IMR-90 (cell line): ENCODE data around the gene FAT2. TPM values are rescaled to one million over a fixed set of nuclear protein-coding genes. Genes with fewer than 3 reads are reported as not detected.

Source experiments
- ATAC-seq: fragments of 200-7000 bp; cut with Tn5 transposase; 2 replicates; pipeline ENCODE4 v1.9.1; 2020; ENCODE audit warnings: low read depth, mild to moderate bottlenecking, moderate library complexity
- BruUV-seq: library from RNA; stranded (reverse); fragments of 400-500 nt; replicated peaks from 2 replicates; lab custom pipeline; 2021; lab: Mats Ljungman, UMichigan
- CTCF ChIA-PET: fragments of 300-600 bp; formaldehyde crosslinking; extraction: SDS; loops from one replicate; lab custom pipeline; 2021; ENCODE audit warnings: antibody characterized with exemption; lab: Yijun Ruan, JAX
- POLR2A ChIA-PET: fragments of 300-600 bp; sonication (Branson Sonifier 250); formaldehyde crosslinking; loops from one replicate; lab custom pipeline; 2022; ENCODE audit warnings: antibody characterized with exemption; ENCODE audit not compliant: unreplicated experiment; lab: Charles Lee
- DNase-seq: peaks from one replicate; pipeline ENCODE4 v3.0.0; 2013
- H2AFZ ChIP-seq: replicated peaks from 2 replicates; pipeline ENCODE3; 2013; ENCODE audit warnings: low read length, mild to moderate bottlenecking; ENCODE audit not compliant: poor library complexity
- H2AK5ac ChIP-seq: 2 replicates; pipeline ENCODE4 v1.6.1; 2013; ENCODE audit warnings: low read depth, low read length, inconsistent platforms
- H2AK9ac ChIP-seq: replicated peaks from 2 replicates; pipeline ENCODE3; 2013; ENCODE audit warnings: mild to moderate bottlenecking, low read depth, low read length, moderate library complexity; ENCODE audit not compliant: poor library complexity
- H2BK120ac ChIP-seq: 2 replicates; pipeline ENCODE4 v1.6.1; 2013; ENCODE audit warnings: low read depth, low read length, inconsistent platforms
- H2BK15ac ChIP-seq: 3 replicates; pipeline ENCODE4 v1.6.1; 2013; ENCODE audit warnings: low read depth, low read length, inconsistent platforms
- H2BK20ac ChIP-seq: 2 replicates; pipeline ENCODE4 v1.6.1; 2013; ENCODE audit warnings: low read depth, mild to moderate bottlenecking, inconsistent platforms, low read length, moderate library complexity
- H2BK5ac ChIP-seq: 2 replicates; pipeline ENCODE4 v1.6.1; 2013; ENCODE audit warnings: mild to moderate bottlenecking, low read depth, low read length, inconsistent platforms; ENCODE audit not compliant: poor library complexity, severe bottlenecking
- H3K14ac ChIP-seq: replicated peaks from 2 replicates; pipeline ENCODE4 v1.6.1; 2013; ENCODE audit warnings: low read depth, low read length, inconsistent platforms
- H3K18ac ChIP-seq: 2 replicates; pipeline ENCODE4 v1.6.1; 2013; ENCODE audit warnings: low read depth, low read length, control low read depth
- H3K23ac ChIP-seq: 2 replicates; pipeline ENCODE4 v1.6.1; 2013; ENCODE audit warnings: low read depth, low read length, inconsistent platforms
- H3K27ac ChIP-seq: 2 replicates; pipeline ENCODE4 v1.5.1; 2013; ENCODE audit warnings: mild to moderate bottlenecking, control low read depth, low read length; ENCODE audit not compliant: insufficient read depth
- H3K27me3 ChIP-seq: 2 replicates; pipeline ENCODE4 v1.6.1; 2013; ENCODE audit warnings: low read length; ENCODE audit not compliant: control insufficient read depth, insufficient read depth
- H3K36me3 ChIP-seq: 2 replicates; pipeline ENCODE4 v1.6.1; 2013; ENCODE audit warnings: low read length, mixed read lengths; ENCODE audit not compliant: control insufficient read depth, insufficient read depth
- H3K4ac ChIP-seq: 2 replicates; pipeline ENCODE4 v1.6.1; 2013; ENCODE audit warnings: low read depth, low read length, inconsistent platforms
- H3K4me1 ChIP-seq: 2 replicates; pipeline ENCODE4 v1.6.1; 2013; ENCODE audit warnings: low read length, mixed read lengths; ENCODE audit not compliant: control insufficient read depth, insufficient read depth
- H3K4me2 ChIP-seq: 2 replicates; pipeline ENCODE4 v1.6.1; 2013; ENCODE audit warnings: low read depth, mild to moderate bottlenecking, control low read depth, low read length, moderate library complexity
- H3K4me3 ChIP-seq: 2 replicates; pipeline ENCODE4 v1.5.1; 2013; ENCODE audit warnings: low read depth, mild to moderate bottlenecking, control low read depth, low read length, moderate library complexity; ENCODE audit not compliant: insufficient read depth
- H3K56ac ChIP-seq: 2 replicates; pipeline ENCODE4 v1.6.1; 2013; ENCODE audit warnings: low read length, inconsistent platforms; ENCODE audit not compliant: insufficient read depth; ENCODE audit errors: extremely low read depth
- H3K79me1 ChIP-seq, 2 experiments: 2 replicates each; pipeline ENCODE4 v1.6.1; 2013; ENCODE audit warnings: low read length in 2 of 2, inconsistent platforms in 1 of 2, low read depth in 1 of 2
- H3K9ac ChIP-seq: 2 replicates; pipeline ENCODE4 v1.6.1; 2013; ENCODE audit warnings: low read depth, low read length, control low read depth
- H3K9me1 ChIP-seq: 2 replicates; pipeline ENCODE4 v1.6.1; 2013; ENCODE audit warnings: low read length, inconsistent platforms; ENCODE audit not compliant: insufficient read depth
- H3K9me3 ChIP-seq: 2 replicates; pipeline ENCODE4 v1.6.1; 2013; ENCODE audit warnings: low read length; ENCODE audit not compliant: control insufficient read depth, insufficient read depth
- H4K20me1 ChIP-seq: 2 replicates; pipeline ENCODE4 v1.6.1; 2013; ENCODE audit warnings: low read length, inconsistent platforms; ENCODE audit not compliant: insufficient read depth
- H4K5ac ChIP-seq: 2 replicates; pipeline ENCODE4 v1.6.1; 2013; ENCODE audit warnings: mild to moderate bottlenecking, low read depth, low read length, control low read depth
- H4K8ac ChIP-seq, 2 experiments: 2 replicates each; pipeline ENCODE4 v1.6.1; 2013; ENCODE audit warnings: low read depth in 2 of 2, low read length in 2 of 2, control low read depth in 1 of 2, inconsistent platforms in 1 of 2
- H4K91ac ChIP-seq: 2 replicates; pipeline ENCODE4 v1.6.1; 2013; ENCODE audit warnings: low read depth, low read length, inconsistent platforms; ENCODE audit not compliant: insufficient read depth
- ELK1 ChIP-seq: fragments of 150-350 bp; IDR thresholded peaks from 2 replicates; pipeline ENCODE4 v1.6.1; 2016; ENCODE audit warnings: low read depth, mild to moderate bottlenecking, low read length, moderate library complexity, borderline replicate concordance
- FOS ChIP-seq: fragments of 150-350 bp; IDR thresholded peaks from 2 replicates; pipeline ENCODE4 v1.6.1; 2016; ENCODE audit warnings: low read depth, low read length
- MAFK ChIP-seq: IDR thresholded peaks from 2 replicates; pipeline ENCODE4 v1.6.1; 2012; ENCODE audit warnings: low read depth, low read length, improper control_type of control experiment
- MAZ ChIP-seq: IDR thresholded peaks from 2 replicates; pipeline ENCODE4 v1.6.1; 2012; ENCODE audit warnings: low read depth, mild to moderate bottlenecking, low read length, improper control_type of control experiment, moderate library complexity, borderline replicate concordance
- NFE2L2 ChIP-seq: fragments of 150-350 bp; IDR thresholded peaks from 2 replicates; pipeline ENCODE4 v1.6.1; 2016; ENCODE audit warnings: low read depth, mild to moderate bottlenecking, low read length
- POLR2A ChIP-seq: IDR thresholded peaks from 2 replicates; pipeline ENCODE4 v1.6.1; 2012; ENCODE audit warnings: mild to moderate bottlenecking, low read depth, low read length
- RAD21 ChIP-seq: IDR thresholded peaks from 2 replicates; pipeline ENCODE4 v1.6.1; 2012; ENCODE audit warnings: low read length, improper control_type of control experiment
- RCOR1 ChIP-seq: IDR thresholded peaks from 2 replicates; pipeline ENCODE4 v1.6.1; 2012; ENCODE audit warnings: mild to moderate bottlenecking, low read length, improper control_type of control experiment; ENCODE audit not compliant: insufficient replicate concordance
- RFX5 ChIP-seq: IDR thresholded peaks from 2 replicates; pipeline ENCODE4 v1.8.0; 2012; ENCODE audit warnings: low read depth, mild to moderate bottlenecking, low read length, moderate library complexity
- SMC3 ChIP-seq: fragments of 150-350 bp; IDR thresholded peaks from 2 replicates; pipeline ENCODE4 v1.6.1; 2016; ENCODE audit warnings: low read depth, mild to moderate bottlenecking, antibody characterized with exemption, low read length, moderate library complexity
- WGBS, 2 experiments: methylation state at CpG; one replicate each; pipeline versions ENCODE4 v1.1.5 to v1.1.7; 2013; ENCODE audit warnings: missing lambda C conversion rate in 2 of 2; ENCODE audit not compliant: insufficient read length in 1 of 2; ENCODE audit errors: extremely low coverage in 2 of 2; 5-methylcytosine and 5-hydroxymethylcytosine counted together
- dilution Hi-C: fragments of 300-500 bp; cut with HindIII; formaldehyde crosslinking; loops from one replicate; pipeline ENCODE4 v1.14.3; 2018; ENCODE audit warnings: low sequenced_read_pairs; ENCODE audit not compliant: unreplicated experiment
- in situ Hi-C: fragments of 300-500 bp; cut with MboI; formaldehyde crosslinking; loops from 3 replicates; pipeline ENCODE4 v1.14.3; 2019; ENCODE audit warnings: low sequenced_read_pairs, inconsistent platforms, mixed read lengths
- intact Hi-C: fragments of 100-400 bp; cut with micrococcal nuclease; formaldehyde crosslinking; loops from 2 replicates; pipeline ENCODE4 v1.10.0; 2022
- polyA plus RNA-seq, 3 experiments: library from polyadenylated mRNA; depleted of rRNA; stranded (reverse); fragments of >200 nt; gene quantifications; 2 replicates each; pipeline ENCODE4 v1.2.3, GENCODE V29; 2012; ENCODE audit warnings: low replicate concordance in 1 of 3
- total RNA-seq: library from RNA; depleted of rRNA; stranded (reverse); fragments of >200 nt; gene quantifications from 2 replicates; pipeline ENCODE4 v1.2.3, GENCODE V29; 2012
- TF ChIP-seq, protein P1 (sequence below): conservative IDR thresholded peaks from 2 replicates; pipeline ENCODE4 v1.5.1; 2012; ENCODE audit warnings: mild to moderate bottlenecking, low read depth, low read length, improper control_type of control experiment
- TF ChIP-seq, protein P2 (sequence below): fragments of 150-350 bp; IDR thresholded peaks from 2 replicates; pipeline ENCODE4 v1.6.1; 2017; ENCODE audit warnings: mild to moderate bottlenecking, antibody characterized with exemption, low read length, low read depth

Gene FAT2
- total and polyA plus RNA-seq, 2 of the 4 experiments (the other 2 are of a cell fraction): under 0.01 to 0.03 TPM

- H3K23ac ChIP-seq: no peak overlapping the region
- no peak overlapping the region for H4K5ac ChIP-seq
- ATAC-seq (no peak), DNase-seq (no peak)
- BruUV-seq: no TSS peak
- H3K9ac ChIP-seq: no peak overlapping the region
- no peak overlapping the region for H3K14ac ChIP-seq
- no peak overlapping the region for H2AK5ac ChIP-seq
- H2AK9ac ChIP-seq: no peak overlapping the region
- H4K8ac ChIP-seq: no peak overlapping the region
- H3K18ac ChIP-seq: no peak overlapping the region
- H2BK120ac ChIP-seq: no peak overlapping the region
- WGBS, 2 experiments: no CpG with 5 or more reads among the region's 8 CpGs
- intact Hi-C loops (no loop called here), in situ Hi-C loops (no loop called here), dilution Hi-C loops (no loop called here)
- no peaks in the 10 kb centered on the region for H3K36me3 ChIP-seq
- no peak overlapping the region for H4K91ac ChIP-seq
- H4K20me1 ChIP-seq: no peaks in the 10 kb centered on the region
- H2BK15ac ChIP-seq: no peak overlapping the region
- no peak overlapping the region for H3K4ac ChIP-seq
- ChIA-PET CTCF (no interaction called here), POLR2A (no interaction called here)
- no peaks in the 10 kb centered on the region for H3K4me1 ChIP-seq
- H3K4me2 ChIP-seq: no peak overlapping the region
- no peaks in the 10 kb centered on the region for H3K79me1 ChIP-seq
- H3K56ac ChIP-seq: no peak overlapping the region
- H2BK5ac ChIP-seq: no peak overlapping the region
- no peak overlapping the region for H3K27ac ChIP-seq
- H3K9me1 ChIP-seq: no peaks in the 10 kb centered on the region
- no peaks in the 10 kb centered on the region for H3K9me3 ChIP-seq
- TF ChIP-seq POLR2A (no peak), ELK1 (no peak), RCOR1 (no peak), NFE2L2 (no peak), FOS (no peak), RAD21 (no peak), MAFK (no peak), RFX5 (no peak), MAZ (no peak), SMC3 (no peak)
- TF ChIP-seq, protein P1, sequence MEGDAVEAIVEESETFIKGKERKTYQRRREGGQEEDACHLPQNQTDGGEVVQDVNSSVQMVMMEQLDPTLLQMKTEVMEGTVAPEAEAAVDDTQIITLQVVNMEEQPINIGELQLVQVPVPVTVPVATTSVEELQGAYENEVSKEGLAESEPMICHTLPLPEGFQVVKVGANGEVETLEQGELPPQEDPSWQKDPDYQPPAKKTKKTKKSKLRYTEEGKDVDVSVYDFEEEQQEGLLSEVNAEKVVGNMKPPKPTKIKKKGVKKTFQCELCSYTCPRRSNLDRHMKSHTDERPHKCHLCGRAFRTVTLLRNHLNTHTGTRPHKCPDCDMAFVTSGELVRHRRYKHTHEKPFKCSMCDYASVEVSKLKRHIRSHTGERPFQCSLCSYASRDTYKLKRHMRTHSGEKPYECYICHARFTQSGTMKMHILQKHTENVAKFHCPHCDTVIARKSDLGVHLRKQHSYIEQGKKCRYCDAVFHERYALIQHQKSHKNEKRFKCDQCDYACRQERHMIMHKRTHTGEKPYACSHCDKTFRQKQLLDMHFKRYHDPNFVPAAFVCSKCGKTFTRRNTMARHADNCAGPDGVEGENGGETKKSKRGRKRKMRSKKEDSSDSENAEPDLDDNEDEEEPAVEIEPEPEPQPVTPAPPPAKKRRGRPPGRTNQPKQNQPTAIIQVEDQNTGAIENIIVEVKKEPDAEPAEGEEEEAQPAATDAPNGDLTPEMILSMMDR: no peak
- TF ChIP-seq, protein P2, sequence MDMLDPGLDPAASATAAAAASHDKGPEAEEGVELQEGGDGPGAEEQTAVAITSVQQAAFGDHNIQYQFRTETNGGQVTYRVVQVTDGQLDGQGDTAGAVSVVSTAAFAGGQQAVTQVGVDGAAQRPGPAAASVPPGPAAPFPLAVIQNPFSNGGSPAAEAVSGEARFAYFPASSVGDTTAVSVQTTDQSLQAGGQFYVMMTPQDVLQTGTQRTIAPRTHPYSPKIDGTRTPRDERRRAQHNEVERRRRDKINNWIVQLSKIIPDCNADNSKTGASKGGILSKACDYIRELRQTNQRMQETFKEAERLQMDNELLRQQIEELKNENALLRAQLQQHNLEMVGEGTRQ: no peak
- H2AFZ ChIP-seq: no peak overlapping the region
- H3K27me3 ChIP-seq: peaks cover 13% of the 10 kb centered on the region
- no peak overlapping the region for H2BK20ac ChIP-seq
- no peak overlapping the region for H3K4me3 ChIP-seq
Measured at GRCh38 chr5:151569132-151570046, 21.7 kb downstream of the FAT2 start.
